GM19035 (cell line): ENCODE data around the gene BNIP5.

Source experiments
- ATAC-seq: cut with Tn5 transposase; IDR thresholded peaks from one replicate; pipeline ENCODE4 v1.9.1; 2021; ENCODE audit not compliant: unreplicated experiment

Gene BNIP5

DNA sequence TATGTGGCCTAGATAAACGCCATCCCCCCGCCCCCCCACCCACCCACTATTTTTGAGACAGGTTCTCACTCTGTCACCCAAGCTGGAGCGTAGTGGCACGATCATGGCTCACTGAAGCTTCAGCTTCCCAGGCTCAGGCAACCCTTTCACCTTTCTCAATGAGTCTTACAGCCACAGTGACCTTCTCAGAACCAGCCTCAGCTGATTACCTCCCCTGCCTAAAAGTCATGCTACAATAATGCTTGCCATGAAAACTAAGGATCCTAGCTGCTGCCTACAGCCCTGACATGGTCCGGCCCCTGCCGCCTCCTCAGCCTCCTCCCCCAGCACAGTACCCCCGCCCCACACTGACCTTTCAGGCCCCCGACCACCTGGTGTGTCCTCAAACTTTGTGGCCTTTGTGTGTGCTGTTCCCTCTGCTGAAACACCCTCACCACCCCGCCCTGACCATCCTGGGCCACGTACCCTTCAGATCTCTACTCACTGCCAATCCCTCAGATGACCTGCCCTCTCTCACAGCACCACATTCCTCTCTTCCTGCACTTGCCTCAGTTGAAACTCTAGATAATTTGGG lies 35.5 kb downstream of the BNIP5 start:
- ATAC-seq, result no peak

DNA sequence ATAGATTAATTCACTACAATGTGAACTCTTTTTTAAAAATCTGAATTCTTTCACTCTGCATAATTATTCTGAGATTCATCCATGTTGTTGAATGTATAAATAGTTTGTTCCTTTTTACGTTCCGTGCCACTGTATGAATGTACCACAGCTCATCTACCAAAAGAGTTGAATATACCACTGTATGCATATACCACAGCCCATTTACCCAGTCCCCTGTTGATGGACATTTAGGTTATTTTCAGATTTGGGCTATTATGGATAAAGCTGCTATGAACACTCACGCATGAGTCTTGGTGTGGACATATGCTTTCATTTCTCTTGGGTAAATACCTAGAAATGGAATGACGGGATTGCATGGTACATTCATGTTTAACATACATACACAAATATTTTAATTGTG lies 38.7 kb downstream of the BNIP5 start:
- no peak for ATAC-seq

DNA sequence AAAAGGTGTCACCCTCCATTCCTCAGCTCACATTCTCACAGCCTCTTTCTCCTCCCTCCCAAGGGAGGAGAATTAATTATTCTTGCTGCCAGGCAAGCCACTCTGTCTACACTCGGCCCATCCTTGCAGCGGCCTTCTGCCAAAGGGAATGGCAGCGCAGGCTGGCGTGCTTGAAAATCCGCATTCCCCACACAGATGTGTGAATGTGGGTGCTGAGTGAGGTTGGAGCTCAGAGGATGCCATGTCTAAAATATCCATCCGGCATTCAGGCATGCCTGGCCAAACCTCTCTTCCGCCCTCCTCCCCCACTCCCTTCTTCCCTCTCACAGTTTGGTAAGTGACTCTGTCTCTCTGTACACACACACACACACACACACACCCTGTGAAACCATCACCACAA lies 39.2 kb downstream of the BNIP5 start:
- ATAC-seq, result no peak

DNA sequence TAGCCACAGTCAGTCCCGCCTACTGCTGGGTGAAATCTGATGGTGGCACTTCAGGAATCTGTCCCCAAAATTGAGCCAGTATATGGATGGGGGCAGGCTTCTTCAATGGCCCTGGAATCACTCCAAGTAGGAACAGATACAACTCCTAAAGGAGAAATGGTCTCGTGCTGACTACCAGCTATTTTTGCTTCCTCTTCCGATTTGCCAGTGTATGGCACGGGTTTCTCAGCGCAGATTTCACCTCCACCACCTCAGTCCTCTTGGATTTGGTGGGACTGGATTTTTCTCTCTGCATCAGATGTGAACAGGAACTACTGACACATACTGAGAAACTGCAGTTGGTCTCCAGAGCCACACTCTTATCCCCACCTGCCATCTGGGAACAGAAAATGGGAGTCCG lies 39.6 kb downstream of the BNIP5 start:
- ATAC-seq, result no peak

DNA sequence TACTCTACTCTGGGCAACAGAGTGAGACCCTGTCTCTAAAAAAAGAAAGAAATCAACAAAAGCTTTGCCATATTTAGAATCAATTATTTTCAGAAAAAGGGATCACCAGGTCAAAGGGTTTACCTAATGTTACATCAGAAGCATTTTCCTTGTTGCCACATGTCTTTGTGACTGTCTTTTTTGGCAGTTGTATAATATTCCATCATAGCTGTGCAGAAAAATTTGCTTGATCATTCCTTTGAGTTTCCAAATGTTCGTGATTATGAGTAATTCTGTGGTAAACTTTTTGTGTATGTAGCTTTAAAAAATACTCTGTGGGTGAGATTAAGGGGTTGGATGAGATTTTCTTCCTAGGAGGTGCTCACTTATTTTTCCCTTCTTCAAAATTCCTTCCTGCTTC lies 40.4 kb downstream of the BNIP5 start:
- no peak for ATAC-seq

DNA sequence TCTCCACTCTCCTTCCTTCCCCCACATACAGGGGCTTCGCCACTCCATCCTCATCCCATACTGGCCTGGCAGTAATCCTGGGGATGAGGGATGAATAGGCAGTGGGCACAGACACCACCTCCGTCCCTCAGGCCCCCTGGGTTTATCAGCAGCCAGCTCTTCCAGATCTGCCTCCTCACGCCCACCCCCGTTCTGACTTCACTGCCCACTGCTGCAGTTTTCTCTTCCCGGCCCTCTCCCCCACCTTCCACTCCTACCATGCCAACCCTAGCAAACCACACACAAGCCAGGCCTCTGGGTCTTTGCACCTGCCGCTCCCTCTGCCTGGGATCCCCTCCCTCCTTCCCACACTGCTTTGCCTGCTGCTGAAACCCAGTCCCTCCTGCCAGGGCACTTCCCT lies 44.5 kb downstream of the BNIP5 start:
- no peak for ATAC-seq

DNA sequence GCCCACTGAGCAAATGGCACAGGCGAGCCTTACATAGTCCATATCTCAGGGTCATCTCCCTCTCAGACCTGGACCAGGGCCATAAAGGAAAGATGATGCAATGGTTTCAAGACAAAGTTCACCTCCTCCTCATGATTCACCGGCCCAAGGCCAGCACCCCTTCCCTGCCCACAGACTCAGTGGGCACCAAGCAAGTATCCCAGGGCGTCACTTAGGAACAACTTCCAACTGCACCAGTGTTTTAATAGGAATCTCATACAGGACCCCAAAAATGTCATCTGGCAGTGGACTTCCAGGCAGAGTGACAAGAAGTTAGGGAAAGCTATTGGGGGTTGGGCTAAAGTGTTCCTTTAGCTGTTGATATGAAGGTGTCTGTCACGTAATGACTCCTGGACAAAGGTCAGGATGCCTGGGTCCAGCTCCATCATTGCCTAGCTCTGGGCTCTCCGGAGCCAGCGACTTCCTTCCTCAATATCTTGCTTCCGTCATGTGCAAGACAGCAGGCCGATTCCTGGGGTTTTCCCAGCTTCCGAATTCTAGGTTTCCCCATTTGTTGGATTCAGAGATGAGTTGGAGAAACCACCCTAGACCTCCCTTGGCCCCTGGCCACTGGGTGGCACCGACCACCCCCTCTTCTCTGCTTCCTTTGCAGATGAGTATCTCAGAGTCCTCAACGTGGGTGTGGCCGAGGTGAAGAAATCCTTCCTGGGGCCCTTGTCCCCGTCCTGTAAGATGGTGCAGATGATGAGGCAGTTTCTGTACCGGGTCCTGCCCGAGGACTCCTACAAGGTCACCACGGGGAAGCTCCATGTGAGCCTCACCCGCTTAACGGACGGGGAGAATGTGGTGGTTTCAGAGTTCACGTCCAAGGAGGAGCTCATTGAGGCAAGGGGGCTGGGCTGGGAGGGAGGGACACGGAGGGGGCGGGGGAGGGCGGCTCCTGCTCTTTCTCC lies 45.7 kb downstream of the BNIP5 start:
- no peak for ATAC-seq

DNA sequence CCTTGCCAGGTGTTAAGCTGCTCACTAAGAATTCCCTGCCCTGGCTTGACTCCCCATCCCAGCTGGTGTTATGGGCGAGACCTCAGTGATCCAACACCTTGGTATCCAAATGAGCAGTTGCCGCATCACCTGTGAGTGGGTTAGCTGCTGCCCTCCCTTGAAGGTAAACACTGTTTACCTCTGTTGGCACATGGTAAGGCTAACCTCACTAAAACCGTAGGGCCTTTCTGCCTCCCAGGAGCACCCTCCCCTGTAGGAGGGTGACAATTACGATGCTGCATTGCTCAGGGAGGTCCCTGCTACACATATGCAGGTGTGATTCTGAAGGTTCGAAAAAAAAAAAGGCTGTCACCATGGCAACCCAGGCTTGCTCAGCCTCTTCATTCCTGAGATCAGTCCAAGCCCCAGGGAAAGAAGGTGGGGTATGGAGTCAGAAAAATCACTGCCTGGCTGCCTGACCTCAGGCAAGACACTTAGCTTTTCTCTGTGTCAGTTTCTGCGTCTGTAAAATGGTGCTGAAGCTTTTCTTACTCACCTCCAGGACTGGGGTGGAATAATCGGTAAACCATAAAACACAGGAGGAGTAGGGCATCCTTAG lies 47.3 kb downstream of the BNIP5 start:
- ATAC-seq, result no peak

DNA sequence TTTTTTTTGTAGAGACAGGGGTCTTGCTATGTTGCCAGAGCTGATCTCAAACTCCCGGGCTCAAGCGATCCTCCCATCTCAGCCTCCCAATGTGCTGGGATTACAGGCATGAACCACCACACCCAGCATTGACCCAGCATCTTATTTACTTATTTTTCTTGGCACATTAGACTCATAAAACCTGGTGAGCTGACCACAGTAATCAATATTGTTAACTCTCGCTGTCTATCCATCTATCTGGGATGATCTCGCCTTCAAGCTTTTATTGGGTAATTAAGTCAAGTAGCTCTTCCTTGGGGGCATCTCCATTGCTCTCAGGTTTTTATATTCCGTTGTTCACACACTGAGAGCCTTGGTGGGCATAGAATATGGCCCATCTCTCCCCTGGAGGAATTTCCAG lies 49.8 kb downstream of the BNIP5 start:
- no peak for ATAC-seq

DNA sequence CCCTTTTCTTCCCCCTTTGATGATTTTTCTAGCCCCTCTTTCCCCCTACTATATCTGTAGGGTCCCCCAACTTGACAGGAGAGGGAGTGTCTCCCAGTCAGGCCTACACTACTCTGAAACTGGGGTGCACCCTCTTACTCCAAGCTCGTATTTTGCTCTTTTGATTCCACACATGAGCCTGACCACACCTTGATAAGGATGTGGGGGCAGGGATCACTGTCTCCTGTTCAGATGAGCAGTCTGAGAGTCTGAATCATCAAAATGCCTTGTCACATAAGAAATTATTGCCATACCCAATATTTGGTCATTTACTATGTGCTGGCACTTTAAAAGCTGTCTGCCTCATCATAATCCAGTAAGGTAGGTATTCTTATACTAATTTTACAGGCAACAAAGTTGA lies 50.9 kb downstream of the BNIP5 start:
- ATAC-seq, result no peak

DNA sequence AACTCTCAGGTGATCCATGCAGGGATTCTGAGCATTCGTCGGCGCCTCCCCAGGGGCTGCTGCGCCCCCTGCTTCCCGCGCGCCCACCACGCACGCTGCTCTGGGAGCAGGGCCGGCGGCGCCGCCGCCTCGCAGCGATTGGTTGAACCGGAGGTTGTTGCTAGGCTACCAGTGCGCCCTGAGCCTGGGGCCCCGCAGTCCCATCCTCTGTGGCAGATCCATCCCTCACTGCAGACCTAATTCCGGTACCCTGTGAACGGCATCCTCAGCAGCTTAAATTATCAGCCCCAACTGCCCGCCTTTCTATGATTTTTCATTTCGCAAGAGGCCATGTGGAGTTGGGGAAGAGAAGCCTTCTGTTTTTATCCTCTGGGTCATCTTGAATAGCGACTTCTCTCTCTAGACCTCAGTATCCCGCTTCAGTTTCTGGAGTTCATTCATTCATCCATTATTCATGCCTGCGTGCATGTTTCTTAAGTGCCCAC lies 51.5 kb downstream of the BNIP5 start:
- ATAC-seq, result no peak

DNA sequence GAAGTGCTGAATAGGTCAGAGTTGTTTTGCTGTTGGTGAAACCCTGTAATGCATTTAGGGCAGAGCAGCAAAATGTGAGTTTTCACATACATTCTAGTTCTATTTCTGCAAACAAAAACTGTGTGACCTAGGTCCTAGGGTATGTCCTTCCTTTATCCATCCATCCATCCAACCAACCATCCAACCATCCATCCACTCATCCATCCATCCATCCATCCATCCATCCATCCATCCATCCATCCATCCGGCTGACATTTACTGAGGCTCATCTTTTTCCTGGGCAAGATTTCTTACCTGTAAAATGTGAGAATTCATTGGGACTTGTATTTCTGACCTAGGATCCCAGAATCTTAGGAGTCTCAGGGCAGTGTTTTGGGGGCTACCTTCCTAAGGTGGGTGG lies 52.3 kb downstream of the BNIP5 start:
- ATAC-seq, result no peak

DNA sequence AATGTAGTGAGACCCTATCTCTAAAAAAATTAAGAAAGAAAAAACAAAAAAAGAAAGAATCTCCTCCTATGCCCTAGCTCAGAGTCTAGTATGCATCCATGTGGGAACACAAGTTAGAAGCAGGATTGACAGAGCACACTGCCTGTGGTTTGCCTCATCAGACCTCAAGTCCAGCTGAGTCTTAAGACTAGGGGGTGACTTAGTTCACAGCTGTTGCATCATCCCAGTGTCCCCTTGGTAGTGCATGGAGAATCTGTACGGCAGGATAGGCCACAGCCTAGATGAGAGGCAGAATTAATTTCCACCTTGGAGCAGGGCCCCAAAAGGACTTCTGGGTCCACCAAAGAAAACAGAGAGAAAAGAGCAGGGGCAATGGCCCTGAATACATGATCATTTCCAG lies 53.1 kb downstream of the BNIP5 start:
- ATAC-seq, result no peak

DNA sequence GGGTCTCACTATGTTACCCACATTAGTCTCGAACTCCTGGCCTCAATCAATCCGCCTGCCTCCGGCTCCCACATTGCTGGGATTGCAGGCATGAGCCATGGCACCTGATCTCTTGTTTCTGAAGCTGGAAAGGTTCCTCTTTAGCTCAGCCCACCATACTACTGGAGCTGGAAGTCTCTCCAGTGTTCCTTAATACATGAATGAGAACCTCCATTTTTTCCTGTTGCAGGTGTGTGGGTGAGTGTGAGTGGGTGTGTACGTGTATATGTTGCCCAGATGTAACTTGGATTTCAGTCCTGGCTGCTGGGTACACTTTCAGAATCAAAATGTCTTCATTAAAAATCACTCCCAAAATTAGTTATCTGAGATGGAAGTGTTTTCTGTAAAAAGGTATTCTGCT lies 55.7 kb downstream of the BNIP5 start:
- no peak for ATAC-seq

DNA sequence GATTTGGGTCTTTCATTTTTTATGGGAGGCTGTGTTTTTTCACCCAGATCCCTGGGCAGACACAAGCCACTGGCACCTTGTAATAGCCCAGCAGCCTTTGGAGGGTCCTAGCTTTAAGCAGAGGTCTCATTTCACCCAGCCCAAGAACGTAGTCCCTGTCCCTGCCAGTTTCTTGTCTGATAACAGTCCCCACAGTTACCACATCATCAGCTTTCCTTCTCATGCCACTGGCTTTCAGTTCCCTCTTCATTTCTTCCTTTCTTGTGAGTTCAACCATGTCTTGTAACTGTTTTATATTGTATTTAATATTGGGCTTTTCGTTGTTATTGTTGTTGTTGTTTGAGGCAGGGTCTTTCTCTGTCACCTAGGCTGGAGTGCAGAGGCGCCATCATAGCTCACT lies 56.2 kb downstream of the BNIP5 start:
- ATAC-seq, result no peak

DNA sequence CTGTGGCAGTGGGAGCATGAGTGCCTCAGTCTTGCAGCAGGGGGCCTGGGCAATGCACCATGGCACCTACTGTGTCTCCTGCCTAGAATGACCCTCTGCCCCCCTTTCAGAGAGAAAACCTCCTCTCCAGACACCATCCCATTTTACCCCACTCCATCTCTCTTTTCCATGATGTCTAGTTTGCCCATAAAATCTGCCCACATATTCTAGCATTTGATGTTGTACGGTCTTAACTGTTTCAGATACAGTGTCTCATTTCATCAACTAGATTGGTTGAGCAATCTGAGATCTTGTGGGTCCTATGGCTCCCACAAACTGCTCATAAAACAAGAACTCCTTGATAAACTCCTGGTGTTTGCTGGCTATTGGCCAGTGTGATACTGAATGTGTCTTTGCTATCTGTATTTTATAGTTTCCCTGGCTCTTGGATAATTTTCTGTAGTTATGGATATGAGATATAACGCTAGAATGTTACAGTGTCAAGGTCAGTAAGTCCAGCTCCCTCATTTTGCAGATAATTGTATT lies 58.7 kb downstream of the BNIP5 start:
- no peak for ATAC-seq

DNA sequence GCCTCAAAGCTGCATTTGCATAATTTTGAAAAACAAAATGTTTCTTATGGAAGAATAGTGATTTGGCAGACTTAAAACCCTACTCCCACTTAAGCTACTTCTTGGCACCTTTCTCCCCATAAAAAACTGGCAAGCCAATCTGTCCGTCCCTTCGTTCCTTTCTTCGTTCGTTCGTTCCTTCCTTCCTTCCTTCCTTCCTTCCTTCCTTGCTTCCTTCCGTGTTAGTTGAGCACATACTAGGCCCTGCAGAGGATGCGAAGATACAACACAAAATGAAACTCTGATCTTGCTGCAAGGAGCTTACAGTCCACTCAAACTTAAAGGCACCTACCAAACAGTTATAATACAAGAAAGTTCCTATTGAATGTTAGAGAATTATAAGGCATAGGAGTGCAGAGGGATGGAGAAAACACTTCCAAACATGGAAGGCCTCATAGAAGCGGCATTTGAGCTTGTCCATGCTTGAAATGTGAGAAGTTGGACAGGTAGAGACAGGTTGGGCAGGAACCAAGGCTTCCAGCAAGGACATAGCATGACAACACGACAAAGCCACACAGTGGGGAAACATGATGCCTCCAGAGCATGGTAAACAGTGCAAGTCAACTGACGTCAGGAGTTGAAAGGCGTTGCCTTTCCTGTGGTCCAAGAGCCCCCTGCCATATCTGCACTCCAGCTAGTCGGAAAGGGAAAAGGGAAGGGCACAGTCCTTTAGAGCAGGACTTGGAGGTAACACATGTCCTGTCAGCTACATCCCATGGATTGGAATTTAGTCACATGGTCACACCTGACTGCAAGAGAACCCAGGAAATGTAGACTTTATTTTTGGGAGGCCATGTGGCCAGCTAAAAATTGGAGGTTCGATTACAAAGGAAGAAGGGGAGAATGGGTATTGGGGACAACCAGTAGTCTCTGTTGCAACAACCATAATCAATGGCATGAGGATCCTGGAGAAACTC lies 59.8 kb downstream of the BNIP5 start:
- no peak for ATAC-seq

DNA sequence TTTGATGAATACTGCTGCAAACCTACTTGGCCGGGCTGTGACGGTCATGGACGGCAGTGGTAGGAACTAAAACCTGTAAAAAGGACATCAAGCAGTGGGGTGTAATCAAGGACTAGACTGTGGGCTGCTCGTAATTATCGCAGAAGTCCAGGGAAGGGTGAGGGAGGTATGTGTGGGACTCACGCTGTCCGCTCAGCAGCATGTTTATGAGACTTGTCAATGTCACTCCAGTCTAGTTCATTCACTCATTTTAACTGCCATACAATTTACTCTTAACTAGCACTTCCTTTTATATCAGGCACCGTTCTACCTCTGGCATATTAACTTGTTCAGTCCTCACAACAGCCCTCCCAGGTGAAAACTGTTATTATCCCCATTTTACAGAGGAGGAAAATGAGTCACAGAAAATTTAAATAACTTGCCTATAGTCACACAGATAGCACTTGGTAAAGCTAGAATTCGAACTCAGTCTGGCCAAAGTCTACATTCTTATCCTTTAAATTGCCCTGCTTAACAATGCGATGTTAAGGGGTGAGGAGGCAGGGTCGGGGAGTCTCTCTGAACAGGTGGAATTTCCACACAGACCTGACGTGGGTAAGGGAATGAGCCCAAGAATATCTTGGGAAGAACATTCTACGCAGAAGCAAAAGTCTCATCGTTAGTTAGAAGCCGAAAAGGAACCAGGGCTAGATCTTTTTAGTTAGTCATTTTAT lies 62.7 kb downstream of the BNIP5 start:
- no peak for ATAC-seq

DNA sequence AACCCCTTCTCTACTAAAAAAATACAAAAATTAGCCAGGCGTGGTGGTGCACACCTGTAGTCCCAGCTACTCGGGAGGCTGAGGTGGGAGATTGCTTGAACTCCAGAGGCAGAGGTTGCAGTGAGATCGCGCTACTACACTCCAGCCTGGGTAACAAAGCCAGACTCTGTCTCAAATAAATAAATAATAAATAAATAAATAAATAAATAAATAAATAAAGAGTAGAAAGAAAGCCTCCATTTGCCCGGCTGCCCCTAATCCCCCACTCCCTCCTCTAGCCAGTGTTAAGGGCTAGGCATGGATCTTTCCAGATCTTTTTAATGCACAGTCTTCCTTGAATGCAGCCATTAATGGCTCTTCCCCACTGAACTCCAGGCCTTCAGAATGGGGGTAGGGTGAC lies 63.6 kb downstream of the BNIP5 start:
- no peak for ATAC-seq

DNA sequence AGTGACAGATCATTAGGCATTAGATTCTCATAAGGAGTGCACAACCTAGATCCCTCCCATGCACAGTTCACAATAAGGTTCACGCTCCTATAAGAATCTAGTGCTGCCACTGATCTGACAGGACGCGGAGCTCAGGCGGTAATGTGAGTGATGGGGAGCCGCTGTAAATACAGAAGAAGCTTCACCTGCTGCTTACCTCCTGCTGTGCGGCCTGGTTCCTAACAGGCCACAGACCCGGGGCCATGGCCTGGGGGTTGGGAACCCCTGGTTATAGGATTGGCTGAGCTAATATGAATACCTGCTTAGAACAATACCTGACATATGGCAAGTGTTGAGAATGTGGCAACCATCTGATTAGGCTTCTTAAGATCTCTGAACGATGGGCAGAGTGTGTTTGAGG lies 64.5 kb downstream of the BNIP5 start:
- ATAC-seq, result no peak
